ENCODE measurements around the gene CYTIP. TPM values are rescaled to one million over a fixed set of nuclear protein-coding genes. Genes with fewer than 3 reads are reported as not detected.

Gene CYTIP
- total RNA-seq (2021) (not detected in 2 replicates), Bru-seq, nascent RNA (percentile 17 among the genes with signal in this experiment), BruChase-seq, experiment 1, labeled RNA remaining after a 2-hour chase (percentile 14 among the genes with signal in this experiment), BruChase-seq, experiment 2, labeled RNA remaining after a 6-hour chase (percentile 9 among the genes with signal in this experiment)
- long read RNA-seq, result 0 reads

DNA sequence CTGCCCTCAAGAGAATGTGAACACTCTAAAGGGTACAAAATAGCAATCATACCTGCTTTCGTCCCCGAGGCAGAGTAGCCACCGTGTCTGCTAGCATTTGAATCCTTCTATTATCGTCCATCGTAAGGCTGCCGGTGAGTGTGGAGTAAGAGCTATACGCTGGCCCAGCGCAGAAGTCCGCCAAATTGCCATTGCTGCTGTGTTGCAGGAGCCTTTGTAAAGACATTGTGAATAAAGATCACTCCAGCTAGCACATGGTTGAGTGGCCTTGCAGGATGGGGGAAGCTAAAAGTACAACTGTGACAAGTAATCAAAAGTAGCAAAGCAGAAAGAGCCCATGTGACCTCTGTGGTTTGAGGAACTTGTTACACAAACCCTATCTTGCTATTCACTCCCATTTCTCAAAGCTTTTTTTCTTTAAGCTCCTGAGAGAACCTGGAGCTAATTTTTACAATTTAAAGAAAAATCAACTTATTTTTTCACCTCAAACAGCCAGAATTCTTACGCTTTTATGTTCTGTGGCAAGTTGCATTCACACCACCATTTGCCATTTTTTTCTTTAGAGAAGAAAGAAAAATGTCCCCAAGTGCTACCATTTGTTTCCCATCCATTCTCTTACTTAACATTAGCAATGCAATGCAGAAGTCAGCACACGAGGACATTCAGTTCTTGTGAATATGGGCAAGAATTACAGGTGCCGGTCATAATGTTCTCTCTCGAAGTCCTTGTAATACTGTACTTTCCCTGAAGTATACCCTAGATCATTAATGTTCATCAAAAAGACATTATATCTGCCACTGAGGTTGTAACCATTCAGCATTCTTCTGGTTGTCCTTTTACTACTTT is at the start of gene CYTIP:
TSS of gene CYTIP (minus strand) at position 295 of the 846 bp plus-strand sequence. CDS start at position 226, 69 bp downstream.
- Histone ChIP-seq H3K36me3 (ENCODE audit: low read depth) (no peaks in the 10 kb centered on the region), H3K9me3 (ENCODE audit: insufficient read depth, low read depth) (no peaks in the 10 kb centered on the region), H4K20me1 (ENCODE audit: insufficient read depth) (no peaks in the 10 kb centered on the region), H3K9me2 (ENCODE audit: insufficient read depth) (no peaks in the 10 kb centered on the region), H3K27ac (no peak within 1 kb of the TSS), H3K4me1 (replicated peaks; ENCODE audit: insufficient read depth) (no peaks in the 10 kb centered on the region), H3K79me2 (ENCODE audit: low read depth) (no peaks in the 10 kb centered on the region), H2AFZ (no peak within 1 kb of the TSS), H3K4me2 (no peak within 1 kb of the TSS), H3F3A (ENCODE audit: insufficient read depth, low read depth) (no peaks in the 10 kb centered on the region), H3K27me3 (ENCODE audit: insufficient read depth, low read depth) (no peaks in the 10 kb centered on the region), H3K4me3 (no peak within 1 kb of the TSS)
- intact Hi-C loops (cut with micrococcal nuclease; ENCODE audit: unreplicated experiment), result no loop called here
- no TSS peak for BruUV-seq (replicated peaks)
- CTCF ChIA-PET, result no interaction called here
- POLR2A ChIA-PET (ENCODE audit: unreplicated experiment), result no interaction called here
- TF ChIP-seq CTCF (conservative IDR thresholded peaks at IDR 0.05), result no peak
- TF ChIP-seq EZH2 (IDR thresholded peaks at IDR 0.05; ENCODE audit: low read depth), result no peak
- DNase-seq, result no peak

DNA sequence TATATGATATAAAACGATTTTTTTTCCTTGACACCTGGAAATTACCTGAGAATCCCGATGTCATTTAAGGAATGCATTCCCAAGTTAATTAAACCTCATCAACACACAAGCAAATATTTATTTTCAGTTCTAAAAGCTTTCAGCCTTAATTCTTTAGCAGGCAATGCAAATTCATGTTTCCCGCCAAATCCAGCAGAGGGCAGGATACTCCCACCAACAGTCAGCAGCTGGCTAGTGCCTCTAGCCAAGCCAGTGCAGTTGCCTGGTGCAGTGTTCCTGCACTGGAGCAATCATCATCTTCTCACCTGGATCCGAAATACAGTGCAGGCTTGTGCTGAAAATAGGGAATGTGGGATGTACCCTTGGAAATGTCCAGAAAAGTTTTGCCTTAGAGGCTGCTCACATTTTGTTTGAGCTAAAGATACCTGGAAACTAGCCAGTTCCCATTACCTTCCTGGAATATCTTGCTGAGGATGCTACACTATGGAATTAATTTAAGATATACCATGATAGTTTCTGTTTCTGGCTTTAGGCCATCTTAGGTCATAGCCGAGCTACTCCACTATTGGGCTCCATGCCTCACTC is 48.4 kb upstream of the CYTIP start:
- no peak overlapping the region for H3K4me2 ChIP-seq
- H3K9me2 ChIP-seq (ENCODE audit: insufficient read depth), result no peaks in the 10 kb centered on the region
- intact Hi-C loops (cut with micrococcal nuclease; ENCODE audit: unreplicated experiment), result loop anchor here (1.0 to 10.0 kb wide), 3 partner anchors 283 to 1260 kb away; no protein-coding TSS in a partner anchor
- no peak overlapping the region for H2AFZ ChIP-seq
- CTCF ChIA-PET, result interaction anchor here (0.7 kb wide), 1 partner anchor 164 kb away, joined by 3 read pairs; no protein-coding TSS in a partner anchor
- H3K9me3 ChIP-seq (ENCODE audit: insufficient read depth, low read depth), result no peaks in the 10 kb centered on the region
- H3K4me1 ChIP-seq (replicated peaks; ENCODE audit: insufficient read depth), result no peaks in the 10 kb centered on the region
- H3K36me3 ChIP-seq (ENCODE audit: low read depth), result no peaks in the 10 kb centered on the region
- no peak overlapping the region for H3K27ac ChIP-seq
- no peak overlapping the region for H3K4me3 ChIP-seq
- no peaks in the 10 kb centered on the region for H3K27me3 ChIP-seq (ENCODE audit: insufficient read depth, low read depth)
- H4K20me1 ChIP-seq (ENCODE audit: insufficient read depth), result no peaks in the 10 kb centered on the region
- POLR2A ChIA-PET (ENCODE audit: unreplicated experiment), result no interaction called here
- no peaks in the 10 kb centered on the region for H3F3A ChIP-seq (ENCODE audit: insufficient read depth, low read depth)
- no peaks in the 10 kb centered on the region for H3K79me2 ChIP-seq (ENCODE audit: low read depth)
- TF ChIP-seq EZH2 (IDR thresholded peaks at IDR 0.05; ENCODE audit: low read depth) (no peak), CTCF (conservative IDR thresholded peaks at IDR 0.05) (peak; percentile 68)
- no TSS peak for BruUV-seq (replicated peaks)
- peak in 1 of 2 experiments; percentile 41 for DNase-seq

GRCh38 chr2:157489983-157490382 is 46.1 kb upstream of the CYTIP start:
- no peak overlapping the region for H3K4me2 ChIP-seq
- no peak for DNase-seq
- H3F3A ChIP-seq (ENCODE audit: insufficient read depth, low read depth), result no peaks in the 10 kb centered on the region
- no peak overlapping the region for H3K4me3 ChIP-seq
- BruUV-seq (replicated peaks), result no TSS peak
- H2AFZ ChIP-seq, result no peak overlapping the region
- H3K27me3 ChIP-seq (ENCODE audit: insufficient read depth, low read depth), result no peaks in the 10 kb centered on the region
- no peaks in the 10 kb centered on the region for H3K9me3 ChIP-seq (ENCODE audit: insufficient read depth, low read depth)
- no peaks in the 10 kb centered on the region for H3K36me3 ChIP-seq (ENCODE audit: low read depth)
- no peaks in the 10 kb centered on the region for H4K20me1 ChIP-seq (ENCODE audit: insufficient read depth)
- no peaks in the 10 kb centered on the region for H3K4me1 ChIP-seq (replicated peaks; ENCODE audit: insufficient read depth)
- POLR2A ChIA-PET (ENCODE audit: unreplicated experiment), result no interaction called here
- no peaks in the 10 kb centered on the region for H3K79me2 ChIP-seq (ENCODE audit: low read depth)
- no peak overlapping the region for H3K27ac ChIP-seq
- intact Hi-C loops (cut with micrococcal nuclease; ENCODE audit: unreplicated experiment), result loop anchor here (5.0 to 10.0 kb wide), 2 partner anchors 285 to 1262 kb away; no protein-coding TSS in a partner anchor
- CTCF ChIA-PET, result no interaction called here
- no peaks in the 10 kb centered on the region for H3K9me2 ChIP-seq (ENCODE audit: insufficient read depth)
- TF ChIP-seq CTCF (conservative IDR thresholded peaks at IDR 0.05) (no peak), EZH2 (IDR thresholded peaks at IDR 0.05; ENCODE audit: low read depth) (no peak)

All from PC-9 (cell line).